ENCODE results near the gene CHMP4B. TPM values are rescaled to one million over a fixed set of nuclear protein-coding genes. Genes with fewer than 3 reads are reported as not detected.

Gene CHMP4B
- total and polyA plus RNA-seq, 4 donors: 2.7 to 37.2 (median 17.2) TPM

- no peak for DNase-seq (ENCODE audit: low spot score)
- H3K36me3 ChIP-seq (ENCODE audit: control insufficient read depth in 4 of 4, insufficient read depth in 3 of 4, low read depth in 1 of 4, low read length in 3 of 4): peaks cover 6 to 57% (median 35%) of the 10 kb centered on the region in 4 donors
Observed at GRCh38 chr20:33853507-33853813, 42.3 kb downstream of the CHMP4B start.

GRCh38 chr20:33857722-33858563, 46.8 kb downstream of the CHMP4B start:
- peaks cover 0 to 2% (median 0%) of the 10 kb centered on the region in 4 donors for H3K4me1 ChIP-seq (ENCODE audit: control insufficient read depth in 4 of 4, insufficient read depth in 4 of 4, low read length in 3 of 4)
- no peaks in the 10 kb centered on the region for H3K9me3 ChIP-seq (ENCODE audit: control insufficient read depth in 4 of 4, low read length in 3 of 4)
- no peak overlapping the region for H3K27ac ChIP-seq (ENCODE audit: low read depth in 1 of 2, low read length in 2 of 2)
- H3K4me3 ChIP-seq (ENCODE audit: low read depth in 1 of 3, low read length in 3 of 3): no peak overlapping the region
- no peaks in the 10 kb centered on the region for H3K27me3 ChIP-seq (ENCODE audit: control insufficient read depth in 4 of 4, insufficient read depth in 4 of 4, low read length in 3 of 4)
- TF ChIP-seq FOXA1 (IDR thresholded peaks at IDR 0.05) (no peak), REST (IDR thresholded peaks at IDR 0.05) (no peak), CTCF (IDR thresholded peaks at IDR 0.05; ENCODE audit: low read depth, low read length, missing input control) (no peak), ZBTB33 (IDR thresholded peaks at IDR 0.05) (no peak), JUND (IDR thresholded peaks at IDR 0.05) (no peak), ATF3 (IDR thresholded peaks at IDR 0.05) (no peak), RAD21 (IDR thresholded peaks at IDR 0.05) (no peak), RXRA (IDR thresholded peaks at IDR 0.05) (no peak), HNF4G (IDR thresholded peaks at IDR 0.05) (no peak), YY1 (IDR thresholded peaks at IDR 0.05) (no peak), SP1 (IDR thresholded peaks at IDR 0.05) (no peak)
- H3K36me3 ChIP-seq (ENCODE audit: control insufficient read depth in 4 of 4, insufficient read depth in 3 of 4, low read depth in 1 of 4, low read length in 3 of 4): peaks cover 2 to 25% (median 14%) of the 10 kb centered on the region in 4 donors
- no peak overlapping the region for H3K9ac ChIP-seq (ENCODE audit: low read depth in 1 of 2, low read length in 2 of 2)
- no peak for DNase-seq (ENCODE audit: low spot score)
- WGBS: 89% methylated on average over 13 of the region's 13 CpGs

More at GRCh38 chr20:33853507-33853813, 42.3 kb downstream of the CHMP4B start:
- TF ChIP-seq HNF4G (IDR thresholded peaks at IDR 0.05) (no peak), EGR1 (IDR thresholded peaks at IDR 0.05; ENCODE audit: low read depth in 2 of 2) (no peak), YY1 (IDR thresholded peaks at IDR 0.05) (no peak), FOXA2 (IDR thresholded peaks at IDR 0.05) (no peak), RAD21 (IDR thresholded peaks at IDR 0.05) (no peak), RXRA (IDR thresholded peaks at IDR 0.05) (no peak), FOXA1 (IDR thresholded peaks at IDR 0.05) (no peak), SP1 (IDR thresholded peaks at IDR 0.05) (no peak), TAF1 (conservative IDR thresholded peaks at IDR 0.05) (no peak)
- TF ChIP-seq, protein P1, sequence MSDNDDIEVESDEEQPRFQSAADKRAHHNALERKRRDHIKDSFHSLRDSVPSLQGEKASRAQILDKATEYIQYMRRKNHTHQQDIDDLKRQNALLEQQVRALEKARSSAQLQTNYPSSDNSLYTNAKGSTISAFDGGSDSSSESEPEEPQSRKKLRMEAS (IDR thresholded peaks at IDR 0.05): no peak
- Histone ChIP-seq H3K27ac (ENCODE audit: low read depth in 1 of 2, low read length in 2 of 2) (no peak overlapping the region), H3K4me3 (ENCODE audit: low read depth in 1 of 3, low read length in 3 of 3) (no peak overlapping the region), H3K4me1 (ENCODE audit: control insufficient read depth in 4 of 4, insufficient read depth in 4 of 4, low read length in 3 of 4) (no peaks in the 10 kb centered on the region), H3K9me3 (ENCODE audit: control insufficient read depth in 4 of 4, low read length in 3 of 4) (no peaks in the 10 kb centered on the region), H3K27me3 (ENCODE audit: control insufficient read depth in 4 of 4, insufficient read depth in 4 of 4, low read length in 3 of 4) (no peaks in the 10 kb centered on the region), H3K9ac (ENCODE audit: low read depth in 1 of 2, low read length in 2 of 2) (no peak overlapping the region)
- WGBS: 93% methylated on average over 14 of the region's 14 CpGs

Data from liver (tissue), 9 donors.